Pancreas (tissue), 10 donors: ENCODE data around the gene PRDM16. TPM values are rescaled to one million over a fixed set of nuclear protein-coding genes. Genes with fewer than 3 reads are reported as not detected.

ENCODE experiments used
- ATAC-seq, 4 donors: fragments of 200-7000 bp; cut with Tn5 transposase; one replicate each; pipeline versions ENCODE4 v1.8.0 to v1.9.1; 2020; ENCODE audit warnings: mild to moderate bottlenecking in 4 of 4, moderate library complexity in 4 of 4
- DNase-seq, 6 donors: peaks; one replicate each; pipeline ENCODE4 v3.0.0-alpha.2; 2020
- FAIRE-seq: peaks from 2 replicates; lab custom pipeline; 2012; peaks lifted over from hg19 to GRCh38; lab: Jason Lieb, UNC
- H3K27ac ChIP-seq, 4 donors: fragments of 200-600 bp; sonication (generic); 1 replicate in 3 of 4; 2 replicates in 1 of 4; pipeline versions ENCODE4 v1.5.0 to v1.8.0; 2020
- H3K27me3 ChIP-seq, 4 donors: fragments of 200-600 bp; one replicate each; pipeline ENCODE4 v1.8.0; 2021
- H3K36me3 ChIP-seq, 3 donors: fragments of 200-600 bp; sonication (generic) in 1 of 3; one replicate each; pipeline versions ENCODE4 v1.5.0 to v1.8.0; 2020 to 2021
- H3K4me1 ChIP-seq, 3 donors: fragments of 200-600 bp; one replicate each; pipeline ENCODE4 v1.8.0; 2021
- H3K4me3 ChIP-seq, 4 donors: fragments of 200-600 bp; sonication (generic) in 2 of 4; one replicate each; pipeline versions ENCODE4 v1.5.0 to v1.8.0; 2020 to 2021
- H3K9me3 ChIP-seq, 4 donors: fragments of 200-600 bp; one replicate each; pipeline ENCODE4 v1.8.0; 2021
- CTCF ChIP-seq, 4 donors: fragments of 200-600 bp; sonication (generic) in 3 of 4; IDR thresholded peaks; one replicate each; pipeline versions ENCODE4 v1.5.0 to v1.8.0; 2021; ENCODE audit warnings: antibody characterized with exemption in 4 of 4
- WGBS, 2 donors: extraction: QIAGEN DNeasy Blood & Tissue Kit; methylation state at CpG; one replicate each; pipeline ENCODE4 v1.1.7; 2013; 5-methylcytosine and 5-hydroxymethylcytosine counted together
- intact Hi-C, 3 donors: fragments of 100-400 bp; cut with DNase I; formaldehyde crosslinking; loops; one replicate each; pipeline versions ENCODE4 v1.11.1 to v1.14.2; 2022
- polyA plus RNA-seq, 2 donors: library from polyadenylated mRNA; stranded (reverse); fragments of 200-250 nt; gene quantifications; one replicate each; pipeline ENCODE4 v1.2.3, GENCODE V29; 2013
- total RNA-seq, 6 donors: library from RNA; stranded (reverse); fragmentation: NEBNext Ultra II Directional in 4 of 6; extraction: Animal tissue kit (Norgen Biotek cat#: 25700) in 4 of 6; gene quantifications; one replicate each; pipeline versions ENCODE4 v1.2.1 to v1.2.4, GENCODE V29; 2021 to 2023
- donor health status: healthy with polysubstance abuse.
- donor health status: DM: no; HTN: no; CAD: no; lungs with moderate emphysema.
- donor health status: DM: no; HTN: no; CAD: no.
- donor health status: control.
- donor health status: control.
- donor health status: Bipolar disorder and iron deficiency.
- donor health status: DM: yes; HTN: yes; CAD: no.
- donor health status: DM: no; HTN: no; CAD: no.
- donor health status: DM: no; HTN: no; CAD: no.
- donor health status: DM: yes; HTN: yes; CAD: no.

Gene PRDM16
- total and polyA plus RNA-seq, 8 donors = 6.6 to 19.2 (median 14.9) TPM

GRCh38 chr1:3166206-3166918 is 97.4 kb downstream of the PRDM16 start:
- Histone ChIP-seq H3K27me3 (no peaks in the 10 kb centered on the region), H3K36me3 (no peaks in the 10 kb centered on the region), H3K27ac (peak overlapping the region; percentile 57 to 84 (median 72)), H3K4me1 (peaks cover 25 to 33% (median 29%) of the 10 kb centered on the region in 3 donors), H3K9me3 (no peaks in the 10 kb centered on the region), H3K4me3 (no peak overlapping the region)
- DNase-seq = no peak
- ATAC-seq = no peak
- no peak for TF ChIP-seq CTCF (IDR thresholded peaks at IDR 0.05)
- WGBS, 2 donors = 89% methylated on average over 32 of the region's 32 CpGs
- intact Hi-C loops = no loop called here
- FAIRE-seq = no peak

- DNase-seq = no peak
- Histone ChIP-seq H3K27ac (no peak overlapping the region), H3K27me3 (no peaks in the 10 kb centered on the region), H3K4me1 (peaks cover 34 to 42% (median 37%) of the 10 kb centered on the region in 3 donors), H3K9me3 (no peaks in the 10 kb centered on the region), H3K36me3 (no peaks in the 10 kb centered on the region), H3K4me3 (no peak overlapping the region)
- ATAC-seq = no peak
- no peak for FAIRE-seq
- TF ChIP-seq CTCF (IDR thresholded peaks at IDR 0.05) = no peak
- 87 to 88% methylated on average over 14 of the region's 14 CpGs for WGBS, 2 donors
- intact Hi-C loops = no loop called here
Measured at GRCh38 chr1:3167255-3167654, 98.3 kb downstream of the PRDM16 start.

GRCh38 chr1:3168678-3169077 is 99.7 kb downstream of the PRDM16 start:
- FAIRE-seq (no peak), ATAC-seq (peak; percentile 22 to 62 (median 54)), DNase-seq (peak in 5 of 6 donors; percentile 72 to 86 (median 77))
- intact Hi-C loops = no loop called here
- 21 to 26% methylated on average over 8 of the region's 8 CpGs for WGBS, 2 donors
- no peaks in the 10 kb centered on the region for H3K36me3 ChIP-seq
- peak overlapping the region in 3 of 4 donors; percentile 22 to 96 (median 93) for H3K27ac ChIP-seq
- H3K4me1 ChIP-seq = peaks cover 41 to 53% (median 46%) of the 10 kb centered on the region in 3 donors
- no peak for TF ChIP-seq CTCF (IDR thresholded peaks at IDR 0.05)
- H3K4me3 ChIP-seq = no peak overlapping the region
- H3K9me3 ChIP-seq = no peaks in the 10 kb centered on the region
- H3K27me3 ChIP-seq = no peaks in the 10 kb centered on the region

- Histone ChIP-seq H3K4me3 (peak overlapping the region in 1 of 4 donors; percentile 32), H3K27ac (peak overlapping the region; percentile 87 to 96 (median 92)), H3K4me1 (peaks cover 52 to 64% (median 56%) of the 10 kb centered on the region in 3 donors), H3K27me3 (no peaks in the 10 kb centered on the region), H3K9me3 (no peaks in the 10 kb centered on the region), H3K36me3 (no peaks in the 10 kb centered on the region)
- DNase-seq = no peak
- WGBS, 2 donors = 39 to 47% methylated on average over 34 to 35 of the region's 35 CpGs
- no peak for FAIRE-seq
- no peak for ATAC-seq
- TF ChIP-seq CTCF (IDR thresholded peaks at IDR 0.05) = no peak
- intact Hi-C loops = no loop called here
Measured at GRCh38 chr1:3169665-3170356, 100.8 kb downstream of the PRDM16 start.
